SK-N-MC (cell line): ENCODE results near the gene DDX56.

Source experiments
- FOXP2 ChIP-seq: optimal IDR thresholded peaks from 2 replicates; pipeline ENCODE3; 2011; ENCODE audit warnings: mild to moderate bottlenecking, moderate library complexity; ENCODE audit not compliant: insufficient read depth; ENCODE audit errors: extremely low read length, control extremely low read depth
- POLR2AphosphoS5 ChIP-seq: IDR thresholded peaks from 2 replicates; pipeline ENCODE4 v1.6.1; 2012; ENCODE audit warnings: mild to moderate bottlenecking, low read depth, low read length, borderline replicate concordance

DNA sequence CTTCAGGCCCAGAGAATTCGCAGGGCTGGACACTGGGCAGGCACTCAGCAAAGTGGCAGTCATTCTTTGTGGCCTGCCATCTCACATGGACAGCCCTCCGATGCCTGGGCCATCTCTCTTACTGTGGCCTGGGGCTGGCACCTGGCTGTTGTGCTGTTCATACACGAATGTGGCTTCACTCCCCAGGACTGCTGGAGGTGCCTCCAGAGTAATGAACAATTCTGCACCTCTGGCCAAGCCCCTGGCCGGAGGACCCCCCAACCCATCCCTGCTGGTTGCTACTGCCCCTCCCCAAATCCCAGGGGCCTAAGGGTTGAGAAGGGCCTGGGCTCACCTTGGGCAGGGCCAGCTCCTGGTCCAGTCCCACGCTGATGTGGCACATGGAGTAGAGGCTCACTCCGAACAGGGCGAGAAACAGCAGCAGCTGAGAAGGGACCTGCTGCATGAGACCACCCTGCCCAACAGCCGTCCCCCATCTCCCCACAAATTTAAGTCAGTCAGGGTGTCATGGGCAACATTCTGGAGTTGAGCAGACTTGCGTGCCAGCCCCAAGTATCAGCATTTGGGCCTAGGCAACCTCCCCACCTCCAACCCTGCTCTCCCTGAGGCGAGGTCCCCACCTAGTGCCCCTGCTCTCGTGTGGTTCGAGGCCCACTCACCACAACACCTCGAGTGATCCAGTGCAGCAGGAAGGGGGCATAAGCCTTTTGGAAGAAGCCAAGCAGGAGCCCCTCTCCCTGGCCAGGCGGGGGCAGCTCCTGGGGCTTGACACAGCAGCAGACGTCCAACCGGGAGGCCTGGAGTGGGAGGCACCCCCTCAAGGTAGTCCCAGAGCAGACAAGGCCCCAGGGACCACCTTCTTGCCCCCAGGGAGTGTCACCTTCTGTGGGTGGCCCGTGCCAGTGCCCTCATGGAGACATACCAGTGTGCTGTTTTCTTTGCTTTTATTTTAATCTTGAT is 42.0 kb downstream of the DDX56 start:
- TF ChIP-seq POLR2AphosphoS5: no peak
- TF ChIP-seq FOXP2: no peak
